DOHH2 (cell line): ENCODE results near the gene STARD4.

ENCODE experiments used
- EZH2phosphoT487 ChIP-seq: fragments of 200-600 bp; sonication (generic); IDR thresholded peaks from 2 replicates; pipeline ENCODE4 v1.6.1; 2017; ENCODE audit warnings: borderline replicate concordance, mild to moderate bottlenecking, antibody characterized with exemption, low read length, moderate library complexity, mixed read lengths
- TF ChIP-seq, protein P1 (sequence below): fragments of 200-600 bp; sonication (generic); IDR thresholded peaks from one replicate; pipeline ENCODE4 v1.5.1; 2014; ENCODE audit warnings: antibody characterized with exemption, mild to moderate bottlenecking, low read depth, low read length; ENCODE audit not compliant: poor library complexity, severe bottlenecking

DNA sequence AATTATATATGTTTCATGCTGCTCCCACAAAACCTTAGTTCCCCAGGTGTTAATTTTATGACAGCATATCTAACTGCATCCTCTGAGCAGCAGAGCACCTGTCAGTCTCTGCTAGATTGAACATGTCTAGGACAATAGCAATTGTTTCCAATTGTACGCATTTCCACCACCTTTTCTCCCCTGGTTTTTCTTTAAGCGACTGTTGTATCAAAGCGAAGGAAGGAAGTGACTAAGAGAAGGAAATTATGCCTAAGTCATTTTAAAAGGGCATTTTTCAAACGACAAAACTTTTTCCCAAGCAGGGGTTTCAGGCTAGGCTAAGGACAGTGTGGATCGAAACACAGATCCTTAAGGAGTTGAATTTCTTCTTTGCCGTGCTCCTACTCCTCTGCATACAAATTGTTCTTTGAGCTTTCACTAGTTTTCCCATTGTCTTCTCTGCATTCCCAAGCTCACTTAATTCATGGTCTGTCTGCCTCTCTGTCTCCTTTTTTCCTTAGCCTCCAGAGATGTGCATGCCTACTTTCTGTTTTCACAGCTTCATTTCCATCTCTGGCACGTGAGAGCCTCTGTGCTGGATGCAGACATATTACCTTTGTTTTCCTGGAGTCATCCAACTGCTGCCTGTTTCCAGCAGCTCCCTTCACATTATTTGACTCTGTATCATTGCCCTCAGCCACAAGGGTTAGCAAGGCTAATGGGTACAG, 39.4 kb upstream of the STARD4 start:
- TF ChIP-seq, protein P1, sequence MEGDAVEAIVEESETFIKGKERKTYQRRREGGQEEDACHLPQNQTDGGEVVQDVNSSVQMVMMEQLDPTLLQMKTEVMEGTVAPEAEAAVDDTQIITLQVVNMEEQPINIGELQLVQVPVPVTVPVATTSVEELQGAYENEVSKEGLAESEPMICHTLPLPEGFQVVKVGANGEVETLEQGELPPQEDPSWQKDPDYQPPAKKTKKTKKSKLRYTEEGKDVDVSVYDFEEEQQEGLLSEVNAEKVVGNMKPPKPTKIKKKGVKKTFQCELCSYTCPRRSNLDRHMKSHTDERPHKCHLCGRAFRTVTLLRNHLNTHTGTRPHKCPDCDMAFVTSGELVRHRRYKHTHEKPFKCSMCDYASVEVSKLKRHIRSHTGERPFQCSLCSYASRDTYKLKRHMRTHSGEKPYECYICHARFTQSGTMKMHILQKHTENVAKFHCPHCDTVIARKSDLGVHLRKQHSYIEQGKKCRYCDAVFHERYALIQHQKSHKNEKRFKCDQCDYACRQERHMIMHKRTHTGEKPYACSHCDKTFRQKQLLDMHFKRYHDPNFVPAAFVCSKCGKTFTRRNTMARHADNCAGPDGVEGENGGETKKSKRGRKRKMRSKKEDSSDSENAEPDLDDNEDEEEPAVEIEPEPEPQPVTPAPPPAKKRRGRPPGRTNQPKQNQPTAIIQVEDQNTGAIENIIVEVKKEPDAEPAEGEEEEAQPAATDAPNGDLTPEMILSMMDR: no peak
- no peak for TF ChIP-seq EZH2phosphoT487
